GM12874 (cell line): ENCODE data around the gene FBXO22.

Experiments
- CTCF ChIP-seq: IDR thresholded peaks from 2 replicates; pipeline ENCODE4 v1.5.1; 2011; ENCODE audit warnings: low read depth, mild to moderate bottlenecking, control low read depth, low read length, moderate library complexity; ENCODE audit not compliant: insufficient read depth

FBXO22 gene

GRCh38 chr15:75903331-75904239 lies at the start of gene FBXO22:
Gene FBXO22, plus strand, starts transcription at chr15:75903878. Its CDS starts 86 bp downstream, at chr15:75903964.
- no peak for TF ChIP-seq CTCF

- no peak for TF ChIP-seq CTCF
These were observed 45.8 kb upstream of the FBXO22 start for GRCh38 chr15:75857886-75858285.

GRCh38 chr15:75861750-75862402 lies 41.8 kb upstream of the FBXO22 start:
- TF ChIP-seq CTCF: no peak

GRCh38 chr15:75862796-75863195 lies 40.9 kb upstream of the FBXO22 start:
- TF ChIP-seq CTCF: no peak

- TF ChIP-seq CTCF: no peak
These were observed 39.2 kb upstream of the FBXO22 start for GRCh38 chr15:75864213-75865059.

GRCh38 chr15:75866916-75867315 lies 36.8 kb upstream of the FBXO22 start:
- TF ChIP-seq CTCF: no peak

- no peak for TF ChIP-seq CTCF
These were observed 36.2 kb upstream of the FBXO22 start for GRCh38 chr15:75867449-75867848.
